HG02943 (cell line): ENCODE measurements around the gene PRKN.

Experiments
- ATAC-seq: cut with Tn5 transposase; IDR thresholded peaks from one replicate; pipeline ENCODE4 v1.9.1; 2021; ENCODE audit warnings: mild to moderate bottlenecking, low read depth, moderate library complexity; ENCODE audit not compliant: unreplicated experiment

Gene PRKN

GRCh38 chr6:161667957-161668356 lies 1059.6 kb downstream of the PRKN start:
- ATAC-seq: no peak

- no peak for ATAC-seq
Observed at GRCh38 chr6:161663682-161664081, 1063.9 kb downstream of the PRKN start.

GRCh38 chr6:161660666-161661571 lies 1066.6 kb downstream of the PRKN start:
- no peak for ATAC-seq

GRCh38 chr6:161658211-161658610 lies 1069.4 kb downstream of the PRKN start:
- ATAC-seq: no peak

- no peak for ATAC-seq
Observed at GRCh38 chr6:161654209-161654608, 1073.4 kb downstream of the PRKN start.

- no peak for ATAC-seq
Observed at GRCh38 chr6:161651949-161652348, 1075.6 kb downstream of the PRKN start.

GRCh38 chr6:161649841-161650240 lies 1077.7 kb downstream of the PRKN start:
- ATAC-seq: no peak

GRCh38 chr6:161649068-161649467 lies 1078.5 kb downstream of the PRKN start:
- no peak for ATAC-seq

- no peak for ATAC-seq
Observed at GRCh38 chr6:161647234-161647633, 1080.3 kb downstream of the PRKN start.

GRCh38 chr6:161644521-161644920 lies 1083.0 kb downstream of the PRKN start:
- no peak for ATAC-seq

- no peak for ATAC-seq
Observed at GRCh38 chr6:161641175-161641574, 1086.4 kb downstream of the PRKN start.

GRCh38 chr6:161639772-161640171 lies 1087.8 kb downstream of the PRKN start:
- ATAC-seq: no peak

GRCh38 chr6:161637658-161638057 lies 1089.9 kb downstream of the PRKN start:
- no peak for ATAC-seq

GRCh38 chr6:161636882-161637430 lies 1090.6 kb downstream of the PRKN start:
- ATAC-seq: no peak

- ATAC-seq: no peak
Observed at GRCh38 chr6:161635975-161636374, 1091.6 kb downstream of the PRKN start.

GRCh38 chr6:161634916-161635315 lies 1092.7 kb downstream of the PRKN start:
- no peak for ATAC-seq

GRCh38 chr6:161631676-161632194 lies 1095.8 kb downstream of the PRKN start:
- no peak for ATAC-seq

GRCh38 chr6:161630674-161631073 lies 1096.9 kb downstream of the PRKN start:
- no peak for ATAC-seq

GRCh38 chr6:161626132-161626676 lies 1101.4 kb downstream of the PRKN start:
- no peak for ATAC-seq

GRCh38 chr6:161624111-161624510 lies 1103.5 kb downstream of the PRKN start:
- ATAC-seq: no peak

GRCh38 chr6:161622779-161623178 lies 1104.8 kb downstream of the PRKN start:
- no peak for ATAC-seq
